ENCODE results near the gene DNAH14.
"Not testable (repeated sequence)": the region's sequence is repeated elsewhere in the genome, so short reads cannot be mapped to it uniquely, and the experiment has no call there.

Gene DNAH14

DNA sequence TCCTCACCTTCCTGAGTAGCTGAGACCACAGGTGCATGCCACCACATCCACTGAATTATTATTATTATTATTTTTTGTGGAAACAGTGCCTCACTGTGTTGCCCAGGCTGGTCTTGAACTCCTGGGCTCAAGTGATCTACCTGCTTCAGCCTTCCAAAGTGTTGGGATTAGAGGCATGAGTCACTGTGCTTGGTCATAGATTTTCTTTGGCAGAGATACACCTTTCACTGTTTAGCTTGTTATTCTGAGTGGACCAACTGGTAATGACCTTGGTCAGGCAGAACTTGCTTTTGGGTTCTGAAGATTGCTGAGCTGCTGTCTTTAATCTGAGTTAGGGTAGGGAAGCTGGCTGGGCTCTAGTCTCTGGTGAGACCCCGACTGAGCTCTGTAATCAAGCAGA is 66.8 kb downstream of the DNAH14 start:
- DNase-seq (ENCODE audit: low spot score): no peak

- no peak for DNase-seq (ENCODE audit: low spot score)
These were observed 68.7 kb downstream of the DNAH14 start for GRCh38 chr1:224998185-224998584.

DNA sequence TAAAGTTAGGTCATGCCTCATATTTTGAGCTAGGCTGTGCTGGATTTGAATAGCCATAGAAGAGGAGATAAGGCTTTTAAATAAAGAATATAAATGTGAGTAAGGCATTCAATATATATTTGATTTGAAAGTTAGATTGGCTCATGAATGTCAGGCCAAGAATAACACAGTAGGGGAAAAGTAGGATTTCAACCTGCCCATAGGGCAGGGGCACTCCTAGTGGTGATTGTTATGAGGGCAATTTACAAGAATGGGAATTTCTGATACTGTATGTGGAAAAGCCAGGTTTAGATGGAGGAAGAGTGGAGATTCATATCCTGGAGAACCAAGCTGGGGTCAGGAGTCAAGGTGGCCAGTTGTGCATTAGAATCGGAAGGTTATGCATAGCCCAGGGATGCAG is 74.9 kb downstream of the DNAH14 start:
- DNase-seq (ENCODE audit: low spot score): no peak

- not testable (repeated sequence) for DNase-seq (ENCODE audit: low spot score)
These were observed 76.9 kb downstream of the DNAH14 start for GRCh38 chr1:225006352-225006751.

DNA sequence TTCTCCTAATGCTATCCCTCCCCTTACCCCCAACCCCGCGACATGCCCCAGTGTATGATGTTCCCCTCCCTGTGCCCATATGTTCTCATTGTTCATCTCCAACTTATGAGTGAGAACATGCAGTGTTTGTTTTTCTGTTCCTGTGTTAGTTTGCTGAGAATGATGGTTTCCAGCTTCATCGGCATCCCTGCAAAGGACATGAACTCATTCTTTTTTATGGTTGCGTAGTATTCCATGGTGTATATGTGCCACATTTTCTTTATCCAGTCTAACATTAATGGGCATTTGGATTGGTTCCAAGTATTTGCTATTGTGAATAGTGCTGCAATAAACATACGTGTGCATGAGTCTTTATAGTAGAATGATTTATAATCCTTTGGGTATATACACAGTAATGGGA is 78.6 kb downstream of the DNAH14 start:
- not testable (repeated sequence) for DNase-seq (ENCODE audit: low spot score)

GRCh38 chr1:225021037-225021436 is 91.6 kb downstream of the DNAH14 start:
- no peak for DNase-seq (ENCODE audit: low spot score)

GRCh38 chr1:225026701-225027100 is 97.2 kb downstream of the DNAH14 start:
- no peak for DNase-seq (ENCODE audit: low spot score)

DNA sequence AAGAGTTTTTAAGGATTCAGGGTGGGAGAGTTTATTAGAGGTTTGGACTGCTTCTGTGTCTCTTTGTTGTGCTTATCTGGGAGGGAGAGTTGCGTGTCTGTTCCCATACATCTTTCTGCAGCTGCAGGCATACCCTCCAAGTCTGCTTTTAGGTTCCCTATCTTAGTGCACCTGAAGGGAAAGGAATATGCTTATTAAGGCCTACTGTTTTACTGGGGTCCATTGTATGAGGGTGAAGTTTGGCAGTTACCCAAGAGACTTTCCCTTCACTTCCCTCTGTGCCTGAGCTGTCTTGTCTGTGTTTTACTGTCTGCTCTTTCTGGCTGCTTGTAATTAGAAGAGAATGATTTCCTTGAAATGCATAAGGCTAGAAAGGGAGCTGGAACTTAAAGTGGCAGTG is 107.0 kb downstream of the DNAH14 start:
- not testable (repeated sequence) for DNase-seq (ENCODE audit: low spot score)

DNA sequence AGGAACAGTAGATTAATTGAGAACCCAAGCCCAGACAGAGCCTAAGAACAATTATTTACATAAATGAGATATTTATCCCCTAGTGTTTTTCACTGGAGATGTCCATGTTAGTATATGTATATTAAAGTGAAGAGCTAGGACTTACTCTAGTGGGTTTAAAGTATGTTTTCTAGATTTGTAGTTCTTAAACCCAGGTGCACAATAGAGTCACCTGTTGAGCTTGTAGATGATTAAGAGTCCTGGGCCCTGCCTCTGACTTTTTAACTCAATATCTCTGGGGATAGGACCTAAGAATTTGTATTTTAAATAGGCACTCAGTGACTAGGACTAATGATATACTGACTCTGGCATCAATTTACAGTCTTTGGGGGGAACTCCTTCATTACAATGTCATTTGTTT is 112.8 kb downstream of the DNAH14 start:
- no peak for DNase-seq (ENCODE audit: low spot score)

DNA sequence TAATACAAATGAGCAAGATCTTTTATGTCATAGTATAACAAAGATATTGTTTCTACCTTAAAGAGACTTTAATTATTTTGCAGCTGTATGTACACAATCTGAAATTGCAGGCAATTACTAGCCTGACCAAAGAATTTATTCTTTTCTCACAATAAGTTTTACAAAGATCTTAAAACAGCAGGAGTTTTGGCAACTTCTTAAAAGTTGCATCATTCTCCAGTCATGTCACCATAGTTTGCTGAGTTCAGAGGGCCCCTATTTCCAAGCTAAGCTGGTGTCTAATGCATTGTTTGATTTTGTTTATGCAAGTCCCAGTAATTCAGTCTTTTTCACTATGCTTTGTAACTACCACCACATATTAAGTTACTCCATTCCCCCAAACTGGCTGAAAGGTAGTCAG is 114.8 kb downstream of the DNAH14 start:
- peak; percentile 6 for DNase-seq (ENCODE audit: low spot score)

DNA sequence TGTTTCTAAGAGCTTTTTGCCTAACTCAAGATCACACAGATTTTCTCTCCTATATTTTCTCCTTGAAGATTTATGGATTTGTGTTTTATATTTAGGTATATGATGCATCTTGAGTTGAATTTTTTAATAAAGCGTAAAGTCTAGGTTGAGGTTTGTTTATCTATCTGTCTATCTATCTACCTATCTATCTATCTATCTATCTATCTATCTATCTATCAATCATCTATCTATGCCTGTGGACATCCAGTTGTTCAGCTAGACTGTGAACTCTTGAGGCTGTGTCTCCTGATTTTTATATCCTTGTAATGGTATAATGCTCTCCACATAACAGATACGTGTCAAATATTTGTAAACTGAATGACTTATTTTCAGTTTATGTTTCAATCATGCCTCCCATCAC is 120.1 kb downstream of the DNAH14 start:
- no peak for DNase-seq (ENCODE audit: low spot score)

DNA sequence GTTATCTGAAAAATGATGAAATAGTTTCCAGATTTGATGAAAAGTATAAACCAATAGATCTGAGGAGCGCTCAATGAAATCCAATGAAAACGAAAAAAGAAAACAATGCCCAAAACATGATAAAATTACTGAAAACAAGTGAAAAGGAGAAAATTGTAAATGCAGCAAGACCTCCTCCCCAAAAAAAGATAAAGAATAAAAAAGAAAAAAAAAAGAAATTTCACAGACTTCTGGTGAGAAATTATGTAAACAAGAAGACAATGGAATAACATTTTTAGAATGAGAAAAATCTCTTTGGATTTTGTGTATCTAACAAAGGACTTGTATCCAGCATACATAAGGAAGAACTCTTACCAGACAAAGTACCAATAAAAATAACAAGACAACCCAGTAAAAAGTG is 134.2 kb downstream of the DNAH14 start:
- no peak for DNase-seq (ENCODE audit: low spot score)

- DNase-seq (ENCODE audit: low spot score): no peak
These were observed 141.5 kb downstream of the DNAH14 start for GRCh38 chr1:225070972-225071371.

DNA sequence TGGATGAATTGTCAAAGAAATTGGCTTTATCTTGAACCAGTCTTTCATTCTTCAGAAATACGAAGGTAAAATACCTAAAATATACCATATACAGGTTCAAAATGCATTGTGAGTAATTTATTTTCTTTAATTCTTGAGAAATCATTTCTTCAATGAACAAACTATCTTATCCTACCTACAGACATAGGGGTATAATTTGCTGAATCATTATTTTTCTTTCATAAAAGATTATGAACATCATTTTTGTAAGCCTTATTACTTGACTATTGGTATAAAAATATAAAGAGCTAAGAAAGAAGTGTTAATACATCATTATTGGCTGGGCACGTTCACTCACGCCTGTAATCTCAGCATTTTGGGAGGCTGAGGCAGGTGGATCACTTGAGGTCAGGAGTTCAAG is 167.7 kb downstream of the DNAH14 start:
- DNase-seq (ENCODE audit: low spot score): no peak

DNA sequence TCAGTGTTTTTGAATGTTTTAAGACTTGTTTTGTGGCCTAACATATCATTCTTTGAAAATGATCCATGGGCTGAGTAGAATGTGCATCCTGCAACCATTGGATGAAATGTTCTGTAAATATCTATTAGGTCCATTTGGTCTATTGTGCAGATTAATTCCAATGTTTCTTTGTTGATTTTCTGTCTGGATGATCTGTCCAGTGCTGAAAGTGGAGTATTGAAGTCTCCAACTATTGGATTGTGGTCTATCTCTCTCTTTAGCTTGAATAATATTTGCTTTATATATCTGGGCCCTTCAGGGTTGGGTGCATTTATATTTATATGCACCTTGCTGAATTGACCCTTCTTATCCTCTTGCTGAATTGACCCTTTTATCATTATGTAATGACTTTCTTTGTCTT is 181.5 kb downstream of the DNAH14 start:
- DNase-seq (ENCODE audit: low spot score): no peak

DNA sequence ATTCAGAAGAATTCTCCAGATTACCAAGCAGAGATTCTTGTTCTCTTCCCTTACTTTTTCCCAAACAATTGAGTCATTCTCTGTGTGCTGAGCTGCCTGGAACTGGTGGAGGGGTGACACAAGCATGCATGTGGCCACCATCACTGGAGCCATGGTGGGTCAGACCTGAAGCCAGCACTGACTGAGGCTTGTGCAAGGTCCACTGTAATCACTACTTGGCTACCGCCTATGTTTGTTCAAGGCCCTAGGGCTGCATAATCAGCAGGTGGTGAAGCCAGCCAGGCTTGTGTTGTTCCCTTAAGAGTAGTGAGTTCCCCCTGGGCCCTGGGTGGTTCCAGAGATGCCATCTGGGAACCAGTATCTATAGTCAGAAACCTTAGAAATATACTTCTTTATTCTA is 183.8 kb downstream of the DNAH14 start:
- DNase-seq (ENCODE audit: low spot score): no peak

DNA sequence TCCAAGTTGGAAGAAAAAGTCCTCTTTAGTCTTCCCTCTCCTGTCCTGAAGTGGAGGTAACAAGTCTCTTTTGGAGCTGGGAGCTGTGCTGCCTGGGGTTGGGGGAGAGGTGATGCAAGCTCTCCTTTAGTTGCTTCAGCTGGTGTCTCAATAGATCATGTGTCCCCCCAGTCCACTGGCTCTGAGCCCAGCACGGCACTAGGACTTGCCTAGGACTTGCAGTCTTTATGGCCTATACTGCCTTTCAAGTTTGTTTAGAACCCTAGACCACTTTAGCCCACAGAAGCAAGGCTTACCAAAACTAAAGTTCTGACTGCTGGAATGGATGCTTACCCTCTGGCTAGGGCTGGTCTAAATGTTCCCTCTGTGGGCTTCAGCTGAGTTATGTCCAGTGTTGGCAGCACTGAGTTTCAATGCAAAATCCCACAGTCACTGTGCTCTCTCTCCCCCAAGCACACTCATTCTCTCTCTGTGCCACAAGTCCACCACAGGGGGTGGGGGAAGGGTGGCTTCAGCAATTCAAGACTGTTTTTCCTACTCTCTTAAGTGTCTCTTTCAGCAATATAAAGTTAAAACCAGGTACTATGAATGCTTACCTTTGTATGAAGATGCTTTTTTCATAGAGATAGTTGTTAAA is 185.0 kb downstream of the DNAH14 start:
- no peak for DNase-seq (ENCODE audit: low spot score)

GRCh38 chr1:225119307-225119706 is 189.8 kb downstream of the DNAH14 start:
- no peak for DNase-seq (ENCODE audit: low spot score)

- DNase-seq (ENCODE audit: low spot score): no peak
These were observed 191.6 kb downstream of the DNAH14 start for GRCh38 chr1:225121095-225121494.

DNA sequence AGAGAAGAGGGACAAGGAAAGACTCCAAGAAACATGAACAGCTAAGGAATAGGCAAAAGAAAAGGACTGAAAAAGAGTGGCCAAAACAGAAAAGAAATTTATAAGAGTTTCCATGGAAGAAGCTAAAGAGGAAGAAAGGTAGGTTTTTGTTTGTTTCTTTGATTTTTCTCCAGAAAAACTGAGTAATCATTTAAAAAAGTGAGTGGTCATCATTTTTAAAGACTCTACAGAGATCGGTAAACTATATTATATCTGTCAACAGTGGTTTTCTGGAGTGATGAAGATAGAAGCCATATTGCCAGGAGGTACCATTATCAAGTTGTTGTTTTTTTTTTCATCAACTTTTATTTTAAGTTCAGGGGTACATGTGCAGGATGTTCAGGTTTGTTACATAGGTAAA is 202.4 kb downstream of the DNAH14 start:
- no peak for DNase-seq (ENCODE audit: low spot score)

DNA sequence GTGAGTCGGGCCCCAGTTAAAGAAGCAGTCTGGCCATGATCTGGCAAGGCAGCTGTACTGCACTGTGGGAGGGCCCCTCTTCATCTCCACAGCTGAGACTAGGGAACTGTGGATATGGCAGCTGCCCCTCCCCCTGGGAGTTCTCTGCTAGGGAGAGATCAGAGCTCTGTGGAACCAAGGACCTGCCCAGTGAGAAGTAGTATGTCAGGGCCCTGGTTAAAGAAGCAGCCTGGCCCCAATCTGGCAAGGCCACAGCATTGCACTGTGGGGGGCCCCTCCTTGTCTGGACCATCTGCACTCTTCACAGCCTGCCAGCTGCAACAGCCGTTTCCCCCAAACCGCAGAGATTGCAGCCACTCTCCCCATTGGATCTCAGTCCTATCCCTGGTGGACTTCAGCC is 208.5 kb downstream of the DNAH14 start:
- no peak for DNase-seq (ENCODE audit: low spot score)

DNA sequence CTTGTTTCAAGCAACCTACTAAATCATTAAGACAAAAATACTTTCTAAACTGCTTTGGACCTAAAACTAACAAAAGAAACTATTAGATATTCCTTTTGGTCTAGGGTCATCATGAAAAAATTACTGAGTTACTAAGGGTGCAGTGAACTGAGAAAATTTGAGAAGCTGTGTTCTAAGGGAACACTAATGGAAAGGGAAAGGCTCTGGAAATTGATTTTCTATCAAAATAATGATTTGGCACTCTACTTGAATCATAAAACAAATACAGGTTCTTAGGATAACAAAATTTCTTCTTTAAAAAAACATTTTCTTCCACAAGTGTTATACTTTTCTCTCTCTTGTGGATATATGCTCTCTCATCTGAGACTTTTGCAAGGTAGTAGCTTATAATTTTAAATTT is 213.5 kb downstream of the DNAH14 start:
- DNase-seq (ENCODE audit: low spot score): no peak

GRCh38 chr1:225146478-225146877 is 217.0 kb downstream of the DNAH14 start:
- DNase-seq (ENCODE audit: low spot score): no peak

GRCh38 chr1:225147791-225148190 is 218.3 kb downstream of the DNAH14 start:
- DNase-seq (ENCODE audit: low spot score): not testable (repeated sequence)

- no peak for DNase-seq (ENCODE audit: low spot score)
These were observed 222.6 kb downstream of the DNAH14 start for GRCh38 chr1:225152061-225152460.
